Lung (tissue), 12 donors: ENCODE measurements around the gene TYMP. TPM values are rescaled to one million over a fixed set of nuclear protein-coding genes. Genes with fewer than 3 reads are reported as not detected.

Source experiments
- ATAC-seq: fragments of 200-7000 bp; cut with Tn5 transposase; one replicate; pipeline ENCODE4 v1.9.1; 2020; ENCODE audit warnings: moderate number of reproducible peaks; ENCODE audit not compliant: insufficient read depth, low FRiP score
- DNase-seq, 3 donors: peaks; one replicate each; pipeline ENCODE4 v3.0.0-alpha.2; 2013 to 2017
- H3K27ac ChIP-seq, 2 donors: one replicate each; pipeline ENCODE4 v1.5.1; 2013; ENCODE audit warnings: mild to moderate bottlenecking in 2 of 2, moderate library complexity in 2 of 2, control low read depth in 1 of 2, inconsistent platforms in 1 of 2, low read depth in 1 of 2, low read length in 1 of 2
- H3K27me3 ChIP-seq, 3 donors: one replicate each; pipeline ENCODE4 v1.5.1; 2013; ENCODE audit warnings: low read length in 2 of 3; ENCODE audit not compliant: control insufficient read depth in 3 of 3, insufficient read depth in 3 of 3
- H3K36me3 ChIP-seq, 4 donors: one replicate each; pipeline ENCODE4 v1.5.1; 2013; ENCODE audit warnings: low read length in 4 of 4, mild to moderate bottlenecking in 1 of 4, moderate library complexity in 1 of 4; ENCODE audit not compliant: control insufficient read depth in 4 of 4, insufficient read depth in 4 of 4
- H3K4me1 ChIP-seq, 5 donors: one replicate each; pipeline ENCODE4 v1.5.1; 2013; ENCODE audit warnings: low read length in 5 of 5, mild to moderate bottlenecking in 2 of 5, moderate library complexity in 1 of 5; ENCODE audit not compliant: control insufficient read depth in 5 of 5, insufficient read depth in 5 of 5
- H3K4me3 ChIP-seq: one replicate; pipeline ENCODE4 v1.5.1; 2013; ENCODE audit warnings: mild to moderate bottlenecking, control low read depth, moderate library complexity
- H3K9ac ChIP-seq, 2 donors: one replicate each; pipeline ENCODE4 v1.5.1; 2013; ENCODE audit warnings: low read length in 2 of 2, control low read depth in 1 of 2; ENCODE audit not compliant: insufficient read depth in 1 of 2
- H3K9me3 ChIP-seq, 4 donors: one replicate each; pipeline ENCODE4 v1.5.1; 2013; ENCODE audit warnings: low read length in 3 of 4, mild to moderate bottlenecking in 1 of 4, moderate library complexity in 1 of 4; ENCODE audit not compliant: control insufficient read depth in 4 of 4, insufficient read depth in 3 of 4
- WGBS, 2 donors: extraction: QIAGEN DNeasy Blood & Tissue Kit; methylation state at CpG; one replicate each; pipeline ENCODE4 v1.1.7; 2013; 5-methylcytosine and 5-hydroxymethylcytosine counted together
- polyA plus RNA-seq, 2 donors: library from polyadenylated mRNA; stranded (reverse); fragments of 200-250 nt; gene quantifications; one replicate each; pipeline ENCODE4 v1.2.1, GENCODE V29; 2013
- total RNA-seq, 2 donors: library from RNA; depleted of rRNA in 1 of 2; stranded (reverse); fragments of >200 nt in 1 of 2; gene quantifications; one replicate each; pipeline ENCODE4 v1.2.1, GENCODE V29; 2014 to 2021
- TF ChIP-seq, protein P1 (sequence below): IDR thresholded peaks from 2 replicates; pipeline ENCODE4 v1.5.1; 2012; ENCODE audit warnings: mild to moderate bottlenecking; ENCODE audit errors: control extremely low read depth, extremely low read depth
- donor health status: control.
- donor health status: control.
- donor health status: Bipolar disorder and iron deficiency.
- donor health status: healthy.
- donor health status: DM: yes; HTN: yes; CAD: no.

Gene TYMP
- total and polyA plus RNA-seq, 4 donors = 52.7 to 641 (median 233) TPM

DNA sequence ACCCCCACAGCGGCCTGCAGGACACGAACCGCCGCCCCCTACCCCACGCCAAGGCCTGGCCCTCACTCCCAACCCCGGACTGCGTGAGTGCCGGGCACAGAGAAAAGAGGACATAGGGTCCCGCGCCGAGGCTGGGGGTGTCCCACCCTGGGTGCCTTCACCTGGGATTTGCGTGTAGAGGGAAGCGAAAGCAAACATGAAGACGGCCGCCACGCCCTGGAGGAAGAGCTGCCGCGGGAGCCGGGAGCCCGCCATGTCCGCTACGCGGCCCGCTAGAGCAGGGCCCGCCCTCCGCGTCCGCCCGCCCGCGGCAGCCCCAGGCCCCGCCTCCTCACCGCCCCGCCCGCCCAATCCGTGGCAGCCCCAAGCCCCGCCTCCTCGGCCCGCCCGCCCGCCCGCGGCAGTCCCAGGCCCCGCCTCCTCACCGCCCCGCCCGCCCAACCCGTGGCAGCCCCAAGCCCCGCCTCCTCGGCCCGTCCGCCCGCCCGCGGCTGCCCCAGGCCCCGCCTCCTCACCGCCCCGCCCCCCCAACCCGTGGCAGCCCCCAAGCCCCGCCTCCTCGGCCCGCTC lies 22.3 kb downstream of the TYMP start, which contains the start of gene LMF2:
TSS of gene LMF2 (minus strand) at position 282 of the 570 bp plus-strand sequence. CDS start at position 255, 27 bp downstream.
- Histone ChIP-seq H3K4me1 (peaks cover 7 to 20% (median 12%) of the 10 kb centered on the region in 5 donors), H3K27me3 (no peaks in the 10 kb centered on the region), H3K9me3 (no peaks in the 10 kb centered on the region), H3K27ac (peak within 1 kb of the TSS; percentile 66 to 100), H3K9ac (peak within 1 kb of the TSS; percentile 61 to 86), H3K36me3 (peaks cover 0 to 39% (median 4%) of the 10 kb centered on the region in 4 donors), H3K4me3 (peak within 1 kb of the TSS; percentile 90)
- ATAC-seq (peak; percentile 82), DNase-seq (peak in 1 of 3 donors; percentile 99)
- WGBS, 2 donors = 0 to 1% methylated on average over 9 to 57 of the region's 62 CpGs
- TF ChIP-seq, protein P1, sequence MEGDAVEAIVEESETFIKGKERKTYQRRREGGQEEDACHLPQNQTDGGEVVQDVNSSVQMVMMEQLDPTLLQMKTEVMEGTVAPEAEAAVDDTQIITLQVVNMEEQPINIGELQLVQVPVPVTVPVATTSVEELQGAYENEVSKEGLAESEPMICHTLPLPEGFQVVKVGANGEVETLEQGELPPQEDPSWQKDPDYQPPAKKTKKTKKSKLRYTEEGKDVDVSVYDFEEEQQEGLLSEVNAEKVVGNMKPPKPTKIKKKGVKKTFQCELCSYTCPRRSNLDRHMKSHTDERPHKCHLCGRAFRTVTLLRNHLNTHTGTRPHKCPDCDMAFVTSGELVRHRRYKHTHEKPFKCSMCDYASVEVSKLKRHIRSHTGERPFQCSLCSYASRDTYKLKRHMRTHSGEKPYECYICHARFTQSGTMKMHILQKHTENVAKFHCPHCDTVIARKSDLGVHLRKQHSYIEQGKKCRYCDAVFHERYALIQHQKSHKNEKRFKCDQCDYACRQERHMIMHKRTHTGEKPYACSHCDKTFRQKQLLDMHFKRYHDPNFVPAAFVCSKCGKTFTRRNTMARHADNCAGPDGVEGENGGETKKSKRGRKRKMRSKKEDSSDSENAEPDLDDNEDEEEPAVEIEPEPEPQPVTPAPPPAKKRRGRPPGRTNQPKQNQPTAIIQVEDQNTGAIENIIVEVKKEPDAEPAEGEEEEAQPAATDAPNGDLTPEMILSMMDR = no peak

DNA sequence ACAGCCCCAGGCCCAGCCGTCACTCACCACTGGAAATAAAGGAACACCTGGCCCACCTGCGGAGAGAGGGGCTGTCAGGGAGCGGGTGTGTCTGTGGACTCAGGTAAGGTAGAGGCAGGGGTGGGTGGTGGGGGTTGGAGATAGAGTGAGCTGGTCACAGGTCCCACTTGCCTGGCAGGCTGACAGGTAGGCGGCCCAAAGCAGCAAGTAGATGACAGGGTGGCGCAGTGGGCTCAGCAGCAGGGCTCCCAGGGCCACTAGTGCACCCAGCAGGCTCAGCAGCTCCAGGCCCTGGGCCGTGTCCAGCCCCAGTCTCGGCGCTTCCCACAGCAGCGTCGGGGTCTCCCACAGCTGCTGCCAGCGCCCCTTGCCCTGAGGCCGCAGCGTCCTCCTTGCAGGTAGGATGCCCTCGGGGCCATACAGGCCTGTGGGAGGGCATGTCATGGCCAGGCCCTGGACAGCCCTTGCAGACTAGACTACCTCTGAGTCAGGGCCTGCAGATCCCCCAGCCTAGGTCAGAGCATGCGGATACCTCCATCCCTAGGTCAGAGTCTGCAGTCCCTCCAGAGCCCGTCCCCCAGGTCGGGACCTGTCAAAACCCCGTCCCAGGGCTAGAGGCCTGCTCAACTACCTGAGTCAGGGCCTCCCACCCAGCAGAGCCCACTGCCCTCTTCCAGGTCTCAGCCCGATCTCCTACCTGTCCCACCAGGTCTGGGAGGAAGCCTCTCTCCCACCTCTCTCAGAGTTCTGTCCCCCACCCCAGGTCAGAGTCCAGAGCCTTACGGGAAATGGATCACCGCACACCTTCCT lies 23.0 kb downstream of the TYMP start:
- H3K9ac ChIP-seq = peak overlapping the region; percentile 61 to 67
- H3K36me3 ChIP-seq = peaks cover 0 to 40% (median 5%) of the 10 kb centered on the region in 4 donors
- 34 to 47% methylated on average over 21 of the region's 21 CpGs for WGBS, 2 donors
- no peaks in the 10 kb centered on the region for H3K9me3 ChIP-seq
- H3K27ac ChIP-seq = peak overlapping the region; percentile 66 to 89
- peaks cover 7 to 20% (median 12%) of the 10 kb centered on the region in 5 donors for H3K4me1 ChIP-seq
- H3K4me3 ChIP-seq = peak overlapping the region; percentile 88
- ATAC-seq (no peak), DNase-seq (no peak)
- no peaks in the 10 kb centered on the region for H3K27me3 ChIP-seq
- TF ChIP-seq, protein P1 = no peak

DNA sequence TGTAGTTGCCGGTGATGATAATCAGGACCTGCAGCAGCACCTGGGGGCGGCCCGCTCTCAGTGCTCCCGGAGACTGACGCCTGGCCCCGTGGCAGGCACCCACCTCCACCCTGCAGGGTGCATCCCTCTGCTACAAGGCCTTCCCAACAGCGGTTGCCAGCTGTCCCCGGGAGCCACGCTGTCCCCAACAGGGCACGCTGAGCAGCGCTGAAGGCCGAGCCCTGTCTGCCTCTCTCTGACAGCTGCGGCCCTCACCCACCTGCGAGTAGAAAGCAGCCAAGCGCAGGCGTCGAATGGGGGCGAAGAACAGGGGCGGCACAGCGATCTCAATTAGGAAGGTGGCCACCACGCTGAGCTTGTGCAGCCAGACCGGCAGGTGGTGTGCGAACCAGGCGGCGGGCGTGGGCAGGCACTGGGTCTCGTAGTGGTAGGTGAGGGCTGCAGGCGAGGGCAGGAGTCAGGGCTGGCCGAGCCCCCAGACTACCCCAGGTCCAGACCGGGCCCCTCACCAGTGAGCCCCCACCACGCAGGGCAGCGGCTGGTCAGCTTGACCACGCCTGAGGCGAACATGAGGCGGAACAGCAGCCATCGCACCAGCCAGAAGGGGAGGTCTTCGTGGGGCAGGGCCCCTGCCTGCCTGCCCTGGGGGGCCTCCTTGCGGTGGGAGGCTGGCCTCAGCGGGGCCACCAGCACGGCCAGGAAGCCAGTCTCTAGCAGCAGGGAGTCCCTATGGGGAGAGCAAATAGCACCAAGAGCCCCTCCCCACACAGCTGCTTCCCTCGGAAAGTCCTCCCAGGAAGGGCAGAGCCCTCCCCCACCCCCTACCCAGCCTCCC lies 23.8 kb downstream of the TYMP start:
- ATAC-seq (no peak), DNase-seq (no peak)
- H3K36me3 ChIP-seq = peaks cover 0 to 40% (median 5%) of the 10 kb centered on the region in 4 donors
- peaks cover 7 to 20% (median 12%) of the 10 kb centered on the region in 5 donors for H3K4me1 ChIP-seq
- no peak overlapping the region for H3K4me3 ChIP-seq
- TF ChIP-seq, protein P1 = no peak
- no peak overlapping the region for H3K27ac ChIP-seq
- 91 to 94% methylated on average over 38 to 41 of the region's 41 CpGs for WGBS, 2 donors
- no peak overlapping the region for H3K9ac ChIP-seq
- no peaks in the 10 kb centered on the region for H3K9me3 ChIP-seq
- H3K27me3 ChIP-seq = no peaks in the 10 kb centered on the region
